Measurements from ENCODE around the gene CAPZB.

CAPZB gene

GRCh38 chr1:19429611-19430010, 55.7 kb downstream of the CAPZB start:
- no peak for DNase-seq (ENCODE audit: low read depth, low spot score)

- DNase-seq (ENCODE audit: low read depth, low spot score) = no peak
Measured at GRCh38 chr1:19427087-19427781, 58.1 kb downstream of the CAPZB start.

DNA sequence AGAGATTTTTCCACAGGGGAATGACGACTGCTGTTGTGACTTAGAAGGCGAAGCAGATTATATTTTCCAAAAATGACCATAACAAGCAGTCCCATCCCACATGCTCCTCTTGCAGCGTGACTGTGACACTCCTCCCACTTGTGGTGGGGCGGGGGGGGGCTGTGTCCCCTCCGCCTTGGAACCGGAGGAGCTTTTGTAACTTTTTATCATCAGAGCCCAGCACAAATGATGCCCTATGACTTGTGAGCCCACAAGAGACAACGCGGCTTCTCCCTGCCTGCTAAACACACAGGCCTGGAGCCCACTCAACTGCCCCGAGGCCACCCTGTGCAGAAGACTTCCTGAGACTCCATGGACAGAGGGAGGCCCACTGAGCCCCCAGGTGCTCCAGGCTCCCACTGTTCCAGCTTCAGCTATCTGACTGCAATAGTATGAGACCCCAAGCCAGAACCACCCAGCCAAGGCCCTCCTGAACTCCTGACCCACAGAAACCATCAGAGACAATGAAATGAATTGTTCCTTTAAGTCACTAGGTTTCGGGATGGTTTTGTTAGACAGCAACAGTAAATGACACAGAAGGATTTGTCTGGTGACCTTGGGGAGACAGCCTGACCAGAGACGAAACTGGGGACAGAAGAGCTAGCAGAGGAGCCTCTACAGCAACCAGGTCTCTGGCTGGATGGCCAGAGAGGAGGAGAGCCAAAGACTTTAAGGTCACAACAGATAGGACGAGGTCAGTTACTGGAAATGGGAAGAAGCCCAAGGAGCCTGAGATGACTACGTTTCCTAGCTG, 58.8 kb downstream of the CAPZB start:
- no peak for DNase-seq (ENCODE audit: low read depth, low spot score)

- DNase-seq (ENCODE audit: low read depth, low spot score) = no peak
Measured at GRCh38 chr1:19425646-19426239, 59.6 kb downstream of the CAPZB start.

- no peak for DNase-seq (ENCODE audit: low read depth, low spot score)
Measured at GRCh38 chr1:19424651-19425570, 60.4 kb downstream of the CAPZB start.

DNA sequence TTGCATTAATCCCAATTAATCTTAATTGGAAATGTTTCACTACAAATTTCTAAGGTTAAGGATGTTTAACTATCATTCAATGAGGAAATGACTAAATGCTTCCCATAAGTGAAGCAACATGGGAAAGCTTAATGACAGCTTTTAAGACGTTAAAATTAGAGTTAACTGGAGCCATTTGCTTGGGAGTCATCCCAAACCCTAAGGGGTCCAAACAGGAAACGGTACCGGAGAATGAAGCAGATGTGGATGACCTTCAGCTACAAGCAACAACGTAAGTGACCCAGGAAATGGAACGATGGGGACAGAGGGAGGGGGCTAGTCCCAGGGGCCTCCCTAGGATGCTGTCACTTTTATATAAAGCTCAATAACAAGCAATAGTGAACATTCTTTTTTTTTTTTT, 62.2 kb downstream of the CAPZB start:
- DNase-seq (ENCODE audit: low read depth, low spot score) = no peak

- no peak for DNase-seq (ENCODE audit: low read depth, low spot score)
Measured at GRCh38 chr1:19421365-19421764, 64.0 kb downstream of the CAPZB start.

DNA sequence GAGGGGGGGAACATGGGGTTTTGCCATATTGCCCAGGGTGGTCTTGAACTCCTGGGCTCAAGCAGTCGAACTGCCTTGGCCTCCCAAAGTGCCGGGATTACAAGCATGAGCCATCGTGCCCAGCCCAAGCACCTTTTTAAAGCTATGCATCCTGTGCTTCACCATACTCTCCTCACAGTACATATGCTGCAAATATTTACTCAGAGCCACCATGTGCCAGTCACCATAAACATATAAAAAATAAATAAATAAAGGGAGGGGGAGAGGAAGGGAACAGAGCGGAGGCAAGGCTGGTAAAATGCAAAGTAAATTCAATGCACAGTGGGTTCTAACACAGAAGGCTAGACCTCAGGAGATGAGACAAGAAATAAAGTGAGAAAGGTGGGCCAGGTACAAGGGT, 64.7 kb downstream of the CAPZB start:
- DNase-seq (ENCODE audit: low read depth, low spot score) = no peak

DNA sequence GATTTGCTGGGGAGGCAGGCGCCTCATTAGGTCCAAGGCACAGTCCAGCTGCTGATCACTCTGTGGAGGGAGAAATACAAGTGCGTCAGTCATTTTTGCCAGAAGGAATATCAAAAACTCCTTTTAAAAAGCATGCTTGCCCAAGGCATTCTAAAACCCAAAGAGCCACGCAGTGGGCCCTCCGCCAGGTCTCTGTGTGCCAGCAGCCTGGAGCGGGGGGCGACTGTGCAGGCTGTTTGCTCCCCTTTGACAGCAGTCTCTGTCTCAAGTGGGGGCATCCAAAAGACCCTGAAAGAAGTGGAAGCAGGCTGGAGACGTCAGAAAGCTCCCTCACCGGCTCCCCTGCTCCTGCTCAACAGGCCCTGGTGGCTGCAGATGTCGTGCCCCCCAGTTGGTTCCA, 65.6 kb downstream of the CAPZB start:
- DNase-seq (ENCODE audit: low read depth, low spot score) = no peak

- no peak for DNase-seq (ENCODE audit: low read depth, low spot score)
Measured at GRCh38 chr1:19418503-19418971, 66.8 kb downstream of the CAPZB start.

- DNase-seq (ENCODE audit: low read depth, low spot score) = no peak
Measured at GRCh38 chr1:19416921-19417470, 68.3 kb downstream of the CAPZB start.

DNA sequence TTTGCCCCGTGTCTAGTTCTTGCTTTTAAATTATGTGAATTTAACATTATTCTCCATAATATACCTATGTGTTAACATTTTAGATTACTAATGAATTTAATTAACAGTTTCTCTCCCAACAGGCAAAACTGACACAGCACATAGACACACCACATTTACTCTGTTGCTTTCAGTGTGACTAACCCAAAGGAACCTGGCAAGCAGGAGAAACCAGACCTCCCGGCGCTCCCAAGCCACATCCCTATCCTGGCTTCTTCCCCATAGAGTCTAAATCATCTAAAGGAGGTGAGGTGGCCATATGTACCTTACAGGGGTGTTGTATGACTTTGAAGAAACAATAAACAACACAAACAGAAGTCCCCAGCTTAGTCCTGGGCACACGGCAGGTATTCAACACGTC, 69.2 kb downstream of the CAPZB start:
- DNase-seq (ENCODE audit: low read depth, low spot score) = no peak

DNA sequence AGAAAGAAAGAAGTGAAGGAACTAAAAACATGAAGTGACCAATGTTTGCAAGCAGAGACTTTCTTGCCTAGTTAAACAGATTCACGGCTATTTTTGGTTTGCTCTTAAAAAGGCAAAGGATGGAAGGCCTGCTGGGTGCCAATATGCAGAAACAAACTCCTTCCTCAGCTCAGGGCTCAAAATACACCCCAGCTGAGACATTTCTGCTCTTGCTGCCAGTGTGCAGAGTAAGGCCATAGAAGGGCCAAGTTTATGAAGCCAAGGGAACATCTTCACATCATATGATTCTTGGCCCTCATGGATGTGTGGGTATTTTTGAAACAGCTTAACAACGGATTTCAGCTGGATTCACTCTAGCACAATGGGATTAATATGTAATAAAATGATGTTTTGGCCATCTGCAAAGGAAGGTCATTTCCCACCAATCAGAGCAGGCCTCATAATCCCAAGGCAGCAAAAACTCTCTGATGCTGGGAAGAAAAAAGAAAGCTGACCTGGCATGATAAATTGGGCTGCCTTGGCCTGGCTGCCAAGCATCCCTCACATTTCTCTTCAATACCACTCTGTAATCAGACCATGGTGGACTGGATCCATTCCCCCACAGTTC, 70.7 kb downstream of the CAPZB start:
- no peak for DNase-seq (ENCODE audit: low read depth, low spot score)

GRCh38 chr1:19413999-19414398, 71.3 kb downstream of the CAPZB start:
- no peak for DNase-seq (ENCODE audit: low read depth, low spot score)

DNA sequence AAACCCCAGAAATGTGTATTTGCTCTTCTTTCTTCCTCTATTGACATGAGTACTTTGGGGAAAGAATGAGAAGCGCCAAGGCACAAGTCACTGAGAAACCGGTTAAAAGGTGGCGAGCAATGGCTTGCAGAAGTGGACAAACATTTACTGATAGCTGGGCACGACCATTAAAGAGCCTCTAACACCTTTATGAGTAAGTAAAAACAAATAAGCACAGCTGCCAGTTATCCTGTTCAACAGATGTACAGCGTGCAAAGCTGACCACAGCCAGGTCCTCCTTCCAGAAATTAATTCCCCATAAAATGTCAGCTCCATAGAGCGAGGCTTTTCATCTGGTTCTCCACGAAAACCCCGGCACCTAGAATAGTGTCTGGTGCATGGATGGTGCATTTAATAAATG, 72.7 kb downstream of the CAPZB start:
- no peak for DNase-seq (ENCODE audit: low read depth, low spot score)

DNA sequence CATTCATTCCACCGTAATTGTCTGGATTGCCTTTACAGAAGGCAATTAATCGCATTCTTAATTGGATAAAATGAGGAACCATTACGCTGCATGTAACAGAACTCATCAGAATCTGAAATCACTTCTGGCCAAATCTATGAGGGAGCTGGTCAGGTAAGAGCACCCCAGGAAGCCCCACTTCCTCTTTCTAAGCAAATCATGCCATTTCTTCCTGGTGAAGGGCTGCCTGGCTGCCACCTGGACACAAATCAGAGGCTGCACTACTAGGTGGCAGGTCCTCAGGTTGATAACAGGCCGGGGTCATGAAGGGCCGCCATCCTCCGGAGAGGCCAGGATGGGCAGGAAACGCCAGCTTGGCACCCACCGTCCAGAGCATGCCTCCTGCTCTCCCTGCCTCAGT, 73.7 kb downstream of the CAPZB start:
- DNase-seq (ENCODE audit: low read depth, low spot score) = no peak

- no peak for DNase-seq (ENCODE audit: low read depth, low spot score)
Measured at GRCh38 chr1:19410393-19410792, 74.9 kb downstream of the CAPZB start.

- no peak for DNase-seq (ENCODE audit: low read depth, low spot score)
Measured at GRCh38 chr1:19409477-19410341, 75.6 kb downstream of the CAPZB start.

DNA sequence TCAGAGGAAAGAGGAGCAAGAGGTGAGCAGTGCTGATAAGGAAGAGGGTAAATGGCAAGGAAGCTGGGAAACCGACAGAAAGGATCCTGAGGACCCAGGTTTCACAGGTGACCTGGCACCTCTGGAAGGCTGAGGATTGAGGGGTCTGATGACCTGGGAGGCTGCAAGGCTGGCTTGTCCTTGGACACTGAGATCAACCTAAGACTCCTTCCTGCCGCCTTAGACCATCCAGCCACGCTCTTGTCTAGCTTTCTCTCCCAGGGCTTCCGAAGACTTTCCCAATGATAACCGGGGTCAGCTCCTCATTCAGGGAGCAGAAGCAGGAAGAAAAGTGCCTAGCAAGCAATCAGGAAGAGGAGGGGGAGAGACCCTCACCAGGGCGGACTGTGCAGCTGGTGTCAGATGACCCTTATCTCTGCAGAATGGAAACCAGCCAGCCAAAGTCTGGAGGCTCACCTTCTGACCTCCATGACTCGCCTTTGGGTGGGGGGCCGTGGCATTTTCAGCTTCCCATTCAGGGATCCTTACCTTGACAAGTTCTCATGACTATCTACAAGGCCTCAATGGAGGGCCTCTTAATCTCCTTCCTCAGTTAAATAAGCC, 77.7 kb downstream of the CAPZB start:
- no peak for DNase-seq (ENCODE audit: low read depth, low spot score)

DNA sequence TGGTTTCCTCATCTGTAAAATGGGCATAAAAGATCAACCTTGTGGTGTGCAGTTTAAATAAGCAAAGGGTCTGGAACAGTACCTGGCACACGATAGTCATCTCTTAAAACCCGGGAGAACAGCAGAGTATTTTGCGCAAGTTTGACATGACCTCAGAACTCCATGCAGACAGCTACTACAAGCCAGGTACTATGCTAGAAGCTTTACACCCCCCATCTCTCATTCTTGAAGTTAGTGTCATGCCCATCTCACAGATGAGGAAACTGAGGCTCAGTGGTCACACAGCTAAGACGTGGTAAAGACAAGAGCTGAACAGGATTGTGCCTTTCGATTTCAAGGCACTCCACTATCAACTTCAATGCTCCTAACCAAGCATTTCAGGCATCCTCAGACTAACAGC, 78.7 kb downstream of the CAPZB start:
- no peak for DNase-seq (ENCODE audit: low read depth, low spot score)
